Stimulated activated effector memory CD8-positive, alpha-beta T cell treated with anti-CD3 and anti-CD28 coated beads, Interleukin-12 subunit alpha, Interleukin-12 subunit beta, amount 100 ng/mL, for 72 hours (primary cell): ENCODE data around the gene FOXJ1.
"Not testable (repeated sequence)": the region's sequence is repeated elsewhere in the genome, so short reads cannot be mapped to it uniquely, and the experiment has no call there.

ENCODE experiments used
- ATAC-seq: fragments of 150-1000 bp; cut with Tn5 transposase; 2 replicates; pipeline ENCODE4 v1.10.0; 2021
- DNase-seq, 2 donors: peaks; one replicate each; pipeline ENCODE4 v3.0.0; 2021 to 2022; ENCODE audit warnings: low spot score in 2 of 2
- H3K27ac Mint-ChIP-seq: one replicate; pipeline ENCODE4 v1.8.0; 2022; ENCODE audit warnings: mild to moderate bottlenecking, mixed read lengths
- H3K36me3 Mint-ChIP-seq: one replicate; pipeline ENCODE4 v1.8.0; 2022; ENCODE audit warnings: mild to moderate bottlenecking, mixed read lengths
- H3K4me1 Mint-ChIP-seq: one replicate; pipeline ENCODE4 v1.8.0; 2022; ENCODE audit warnings: mixed read lengths
- H3K4me3 Mint-ChIP-seq: one replicate; pipeline ENCODE4 v1.8.0; 2022; ENCODE audit warnings: mild to moderate bottlenecking, mixed read lengths
- H3K9me3 Mint-ChIP-seq: one replicate; pipeline ENCODE4 v1.8.0; 2022; ENCODE audit warnings: mixed read lengths

The FOXJ1 gene

DNA sequence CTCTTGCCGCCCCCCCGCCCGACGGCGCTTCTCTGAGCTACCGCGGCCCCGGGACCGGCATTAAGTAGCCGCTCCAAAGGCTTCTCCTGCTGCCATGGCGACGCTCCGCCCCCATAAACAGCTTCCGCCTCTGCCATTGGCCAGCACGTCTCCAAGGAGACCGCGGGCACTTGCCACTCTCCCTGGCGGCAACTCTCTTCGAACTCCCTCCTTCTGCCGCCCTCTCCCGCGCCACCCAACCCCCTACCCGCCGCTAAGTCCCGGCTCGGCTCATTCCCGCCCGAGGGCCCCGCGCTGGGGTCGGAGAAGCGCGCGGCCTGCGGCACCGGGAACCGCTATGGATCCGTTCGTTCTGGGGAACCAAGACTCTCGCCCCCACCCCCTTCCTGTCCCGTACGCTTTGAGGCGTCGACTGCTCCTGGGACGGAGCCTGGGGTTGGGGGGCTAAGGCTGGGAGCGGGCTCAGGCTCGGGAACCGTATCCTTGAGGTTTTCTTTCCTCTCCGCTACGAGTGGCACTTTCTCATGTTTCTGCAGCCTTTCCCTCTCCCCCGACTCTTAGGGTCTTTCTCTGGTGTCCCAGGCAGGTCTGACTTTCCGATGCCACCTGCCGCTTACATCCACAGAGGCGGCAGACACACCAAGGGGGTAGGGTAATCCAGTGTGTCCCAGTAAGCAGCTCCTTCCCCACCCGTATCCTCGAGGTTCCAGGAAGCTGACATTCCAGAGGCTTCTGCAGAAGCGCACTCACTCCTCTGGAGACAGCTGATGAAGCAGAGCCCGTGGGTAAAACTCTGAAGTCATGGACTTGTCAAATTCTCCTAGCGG lies at the start of gene FOXJ1:
Gene FOXJ1 (minus strand): TSS at position 34 of the 827 bp plus-strand sequence. CDS start 850 bp downstream, outside the sequence.
- H3K27ac Mint-ChIP-seq, result peak within 1 kb of the TSS; percentile 98
- ATAC-seq, result peak; percentile 84

GRCh38 chr17:76189741-76190140 lies 48.7 kb upstream of the FOXJ1 start:
- Mint-ChIP-seq H3K9me3 (no peaks in the 10 kb centered on the region), H3K4me3 (peak overlapping the region; percentile 34), H3K36me3 (peaks cover 19% of the 10 kb centered on the region), H3K4me1 (peaks cover 73% of the 10 kb centered on the region), H3K27ac (peak overlapping the region; percentile 84)
- ATAC-seq (no peak), DNase-seq (no peak)

More for the DNA sequence above, at the start of gene FOXJ1:
- no peaks in the 10 kb centered on the region for H3K9me3 Mint-ChIP-seq
- peak within 1 kb of the TSS; percentile 68 for H3K4me3 Mint-ChIP-seq
- peak; percentile 90 to 97 for DNase-seq
- H3K36me3 Mint-ChIP-seq, result peaks cover 16% of the 10 kb centered on the region
- H3K4me1 Mint-ChIP-seq, result peaks cover 63% of the 10 kb centered on the region

DNA sequence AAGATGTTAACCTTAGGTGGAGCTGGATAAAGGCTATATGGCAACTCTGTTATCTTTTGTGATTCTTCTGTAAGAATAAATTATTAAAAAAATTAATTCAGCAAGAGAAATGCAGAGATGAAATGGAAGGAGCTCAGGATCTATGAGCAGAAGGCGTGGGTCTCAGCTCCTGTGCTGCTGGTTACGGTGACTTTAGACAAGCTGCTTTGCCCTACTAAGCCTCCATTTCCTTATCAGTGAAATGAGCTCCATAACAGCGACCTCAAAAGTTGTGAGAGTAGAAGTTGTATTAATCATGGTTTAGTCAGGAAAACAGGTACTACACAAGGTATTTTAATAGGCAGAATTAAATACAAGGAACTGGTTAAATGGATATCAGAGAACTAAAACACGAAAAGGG lies 48.2 kb upstream of the FOXJ1 start:
- H3K4me3 Mint-ChIP-seq, result peak overlapping the region; percentile 34

GRCh38 chr17:76188213-76189016 lies 47.4 kb upstream of the FOXJ1 start:
- peak overlapping the region; percentile 11 for H3K4me3 Mint-ChIP-seq
- no peaks in the 10 kb centered on the region for H3K9me3 Mint-ChIP-seq
- H3K4me1 Mint-ChIP-seq, result peaks cover 68% of the 10 kb centered on the region
- DNase-seq, result no peak
- ATAC-seq, result no peak
- H3K27ac Mint-ChIP-seq, result peak overlapping the region; percentile 84
- H3K36me3 Mint-ChIP-seq, result peaks cover 19% of the 10 kb centered on the region

More for the DNA sequence above, 48.2 kb upstream of the FOXJ1 start:
- H3K4me1 Mint-ChIP-seq, result peaks cover 75% of the 10 kb centered on the region
- H3K27ac Mint-ChIP-seq, result peak overlapping the region; percentile 84
- H3K36me3 Mint-ChIP-seq, result peaks cover 19% of the 10 kb centered on the region
- ATAC-seq (no peak), DNase-seq (no peak)
- no peaks in the 10 kb centered on the region for H3K9me3 Mint-ChIP-seq

GRCh38 chr17:76186774-76187173 lies 45.7 kb upstream of the FOXJ1 start:
- not testable (repeated sequence) for H3K36me3 Mint-ChIP-seq, H3K9me3 Mint-ChIP-seq, DNase-seq, ATAC-seq
- Mint-ChIP-seq H3K4me1 (peaks cover 56% of the 10 kb centered on the region), H3K27ac (peak overlapping the region; percentile 67), H3K4me3 (peak overlapping the region; percentile 36)

- ATAC-seq, result no peak
- Mint-ChIP-seq H3K4me1 (peaks cover 59% of the 10 kb centered on the region), H3K27ac (peak overlapping the region; percentile 58)
Measured at GRCh38 chr17:76184290-76184689, 43.2 kb upstream of the FOXJ1 start.

DNA sequence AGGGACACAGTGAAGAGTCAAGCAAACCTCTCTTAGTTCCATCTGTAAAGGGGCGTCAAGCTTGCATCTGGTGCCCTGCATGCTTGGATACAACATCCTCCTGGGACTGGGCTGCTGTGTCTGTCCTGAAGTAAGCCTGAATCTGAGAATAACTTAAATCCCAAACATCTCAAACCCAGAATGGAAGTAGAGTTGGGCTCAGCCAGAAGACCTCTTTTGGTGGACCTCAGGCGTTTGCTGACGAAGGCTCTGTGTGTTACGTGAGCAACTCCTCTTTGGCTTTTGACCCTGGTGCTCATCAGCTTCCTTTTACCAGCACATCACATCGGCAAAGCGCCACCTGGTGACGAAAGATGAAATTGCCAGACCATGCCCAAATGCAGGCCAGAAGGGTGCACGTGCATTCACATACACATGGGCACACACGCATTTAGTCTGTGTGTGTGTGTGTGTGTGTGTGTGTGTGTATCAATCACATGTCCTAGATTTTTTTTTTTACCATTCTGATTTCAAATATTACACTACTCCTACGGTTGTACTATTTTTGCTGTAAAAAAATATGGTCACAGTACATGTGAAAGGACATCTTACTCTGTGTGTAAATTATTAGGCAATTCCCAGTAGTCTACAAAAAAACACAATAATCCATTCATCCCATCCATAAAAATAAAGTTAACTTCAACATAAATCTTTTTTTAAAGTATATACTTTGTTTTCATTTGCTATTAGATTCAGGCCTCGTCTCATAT lies 41.1 kb upstream of the FOXJ1 start:
- Mint-ChIP-seq H3K27ac (peak overlapping the region; percentile 76), H3K4me1 (peaks cover 47% of the 10 kb centered on the region), H3K36me3 (no peaks in the 10 kb centered on the region)

More at GRCh38 chr17:76184290-76184689, 43.2 kb upstream of the FOXJ1 start:
- Mint-ChIP-seq H3K4me3 (no peak overlapping the region), H3K36me3 (no peaks in the 10 kb centered on the region), H3K9me3 (no peaks in the 10 kb centered on the region)
- no peak for DNase-seq

DNA sequence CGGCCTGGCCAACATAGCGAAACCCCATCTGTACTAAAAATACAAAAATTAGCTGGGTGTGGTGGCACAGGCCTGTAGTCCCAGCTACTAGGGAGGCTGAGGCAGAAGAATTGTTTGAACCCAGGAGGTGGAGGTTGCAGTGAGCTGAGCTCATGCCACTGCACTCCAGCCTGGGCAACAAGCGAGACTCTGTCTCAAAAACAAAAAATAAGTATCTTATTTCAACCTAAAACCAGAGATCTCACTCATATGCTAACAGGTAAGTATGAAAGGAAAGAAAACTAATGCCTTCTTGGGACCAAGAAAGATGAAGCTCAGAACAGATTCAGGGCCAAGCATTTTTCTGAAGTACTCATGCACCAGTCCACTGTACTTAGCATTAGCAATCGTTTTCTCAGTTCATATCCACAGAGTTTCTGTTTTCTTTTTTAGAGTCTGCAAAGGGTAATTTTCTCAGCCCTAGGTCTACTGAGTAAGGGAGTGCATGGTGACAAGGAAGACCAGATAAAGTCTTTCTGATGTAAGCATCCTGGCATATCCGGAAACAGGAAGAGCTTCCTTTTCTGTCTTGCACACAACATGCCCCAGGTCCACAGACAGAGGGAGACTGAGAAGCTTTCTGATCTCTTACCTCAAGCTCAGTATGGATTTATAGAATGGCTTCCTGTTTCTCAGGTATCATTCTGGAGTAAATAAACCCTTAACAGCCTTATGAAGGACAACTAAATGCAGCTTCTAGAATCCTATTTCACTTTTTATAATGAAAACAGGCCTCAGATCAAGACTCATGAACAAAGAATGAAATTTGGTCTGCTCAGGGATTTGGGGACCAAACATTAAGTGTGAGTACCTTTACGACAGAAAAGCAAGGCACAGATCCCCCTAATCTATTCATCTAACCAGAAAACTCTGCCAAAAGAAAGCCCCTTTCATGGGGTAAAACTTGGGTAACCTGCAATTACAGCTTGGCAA lies 38.7 kb upstream of the FOXJ1 start:
- Mint-ChIP-seq H3K9me3 (no peaks in the 10 kb centered on the region), H3K4me3 (peak overlapping the region; percentile 59), H3K27ac (peak overlapping the region; percentile 95), H3K4me1 (peaks cover 36% of the 10 kb centered on the region), H3K36me3 (peaks cover 5% of the 10 kb centered on the region)
- no peak for DNase-seq
- ATAC-seq, result peak; percentile 89

More for the DNA sequence above, 41.1 kb upstream of the FOXJ1 start:
- no peaks in the 10 kb centered on the region for H3K9me3 Mint-ChIP-seq
- peak overlapping the region; percentile 16 for H3K4me3 Mint-ChIP-seq
- DNase-seq, result peak; percentile 95 to 99
- peak; percentile 88 for ATAC-seq

GRCh38 chr17:76178124-76178523 lies 37.1 kb upstream of the FOXJ1 start:
- Mint-ChIP-seq H3K4me1 (peaks cover 30% of the 10 kb centered on the region), H3K4me3 (no peak overlapping the region), H3K27ac (peak overlapping the region; percentile 95), H3K9me3 (no peaks in the 10 kb centered on the region), H3K36me3 (peaks cover 5% of the 10 kb centered on the region)
- ATAC-seq (no peak), DNase-seq (no peak)

DNA sequence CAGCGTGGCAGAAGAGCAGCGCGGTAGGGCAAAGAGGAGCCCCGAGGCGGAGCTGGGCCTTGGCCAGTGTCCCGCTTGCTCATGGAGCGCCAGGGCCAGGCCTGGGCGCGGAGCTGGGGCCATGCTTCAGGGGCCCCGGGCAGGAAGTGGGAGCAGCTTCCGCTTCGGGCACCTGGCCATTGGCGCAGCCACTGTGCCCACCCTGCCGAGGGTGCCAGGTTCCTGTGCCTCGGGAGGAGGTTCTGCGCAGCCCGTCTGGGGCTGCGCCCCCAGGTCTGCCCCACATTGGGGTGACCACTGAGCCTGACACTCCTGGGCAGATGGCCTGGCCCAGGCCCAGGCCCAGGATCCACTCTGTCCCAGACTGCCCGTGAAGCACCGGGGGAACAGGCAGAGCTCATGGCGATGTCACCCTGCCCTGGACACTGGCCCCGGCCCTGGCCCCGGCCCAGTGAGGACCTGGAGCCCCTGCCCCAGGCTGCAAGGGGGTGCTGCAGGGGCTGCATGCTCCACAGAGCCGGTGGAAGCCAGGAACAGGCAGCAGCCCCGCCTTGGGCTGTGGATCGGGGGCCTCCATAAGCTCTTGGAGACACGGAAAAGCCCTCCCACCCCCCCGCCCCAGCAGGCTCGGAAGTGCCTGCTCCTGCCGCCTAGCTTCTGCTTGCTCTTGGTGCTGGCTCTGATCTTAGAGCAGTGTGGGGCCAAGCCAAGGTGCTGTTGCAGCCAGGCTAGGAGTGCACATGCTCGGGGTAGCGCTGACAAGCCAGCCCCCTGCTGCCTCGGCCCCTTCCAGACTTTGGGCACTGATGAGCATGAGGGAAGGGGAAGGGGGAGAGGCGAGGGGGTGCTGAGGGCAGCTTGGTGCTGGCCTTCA lies 35.9 kb upstream of the FOXJ1 start:
- DNase-seq (no peak), ATAC-seq (no peak)
- H3K9me3 Mint-ChIP-seq, result no peaks in the 10 kb centered on the region
- H3K4me3 Mint-ChIP-seq, result no peak overlapping the region
- H3K36me3 Mint-ChIP-seq, result peaks cover 16% of the 10 kb centered on the region
- peak overlapping the region; percentile 20 for H3K27ac Mint-ChIP-seq
- H3K4me1 Mint-ChIP-seq, result peaks cover 27% of the 10 kb centered on the region

- peaks cover 5% of the 10 kb centered on the region for H3K4me1 Mint-ChIP-seq
- ATAC-seq, result no peak
- peaks cover 19% of the 10 kb centered on the region for H3K36me3 Mint-ChIP-seq
- no peak for DNase-seq
- H3K9me3 Mint-ChIP-seq, result no peaks in the 10 kb centered on the region
- no peak overlapping the region for H3K27ac Mint-ChIP-seq
- H3K4me3 Mint-ChIP-seq, result no peak overlapping the region
Measured at GRCh38 chr17:76174037-76174436, 33.0 kb upstream of the FOXJ1 start.

- Mint-ChIP-seq H3K9me3 (no peaks in the 10 kb centered on the region), H3K4me3 (no peak overlapping the region), H3K36me3 (peaks cover 19% of the 10 kb centered on the region), H3K27ac (no peak overlapping the region), H3K4me1 (no peaks in the 10 kb centered on the region)
- DNase-seq (no peak), ATAC-seq (no peak)
Measured at GRCh38 chr17:76173474-76173873, 32.4 kb upstream of the FOXJ1 start.

DNA sequence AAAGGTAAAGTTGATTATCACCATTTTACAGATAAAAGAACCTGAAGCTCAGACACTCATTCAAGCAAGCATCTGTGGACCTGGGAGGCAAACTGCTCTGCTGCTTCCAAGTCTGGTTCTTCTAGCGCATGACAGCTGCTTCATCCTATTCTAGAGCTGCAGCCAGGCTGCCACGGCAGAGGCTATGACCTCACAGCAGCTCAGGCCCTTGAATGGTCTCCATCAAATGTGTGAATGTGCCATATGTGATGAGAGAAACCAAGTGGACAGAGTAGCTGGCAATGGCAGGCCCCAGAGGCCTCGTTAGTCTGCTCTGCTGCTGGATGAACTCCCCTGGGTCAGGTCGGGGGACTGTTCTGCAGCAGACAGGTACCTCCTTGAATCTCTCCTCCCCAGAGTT lies 30.7 kb upstream of the FOXJ1 start:
- no peak overlapping the region for H3K4me3 Mint-ChIP-seq
- ATAC-seq, result no peak
- no peaks in the 10 kb centered on the region for H3K4me1 Mint-ChIP-seq
- no peak overlapping the region for H3K27ac Mint-ChIP-seq
- H3K9me3 Mint-ChIP-seq, result no peaks in the 10 kb centered on the region
- DNase-seq, result no peak
- H3K36me3 Mint-ChIP-seq, result peaks cover 19% of the 10 kb centered on the region
